PC-9 (cell line): Measurements from ENCODE around the gene DVL1. TPM values are rescaled to one million over a fixed set of nuclear protein-coding genes. Genes with fewer than 3 reads are reported as not detected.

Source experiments
- BruUV-seq: library from RNA; stranded (reverse); fragments of 400-500 nt; replicated peaks from 2 replicates; lab custom pipeline; 2021; lab: Mats Ljungman, UMichigan
- CTCF ChIA-PET: fragments of 300-600 bp; sonication (Branson Sonifier 250); formaldehyde crosslinking; loops from one replicate; lab custom pipeline; 2022; ENCODE audit warnings: antibody characterized with exemption; lab: Charles Lee
- POLR2A ChIA-PET: fragments of 300-600 bp; sonication (Branson Sonifier 250); formaldehyde crosslinking; loops from one replicate; lab custom pipeline; 2022; ENCODE audit warnings: antibody characterized with exemption; ENCODE audit not compliant: unreplicated experiment; lab: Charles Lee
- DNase-seq, 2 experiments: peaks; one replicate each; pipeline versions ENCODE4 v3.0.0 to v3.0.0-alpha.2; 2015 to 2022; ENCODE audit warnings: mixed read lengths in 1 of 2
- H2AFZ ChIP-seq: fragments of 200-600 bp; sonication (generic); 2 replicates; pipeline ENCODE4 v1.8.1; 2017; ENCODE audit warnings: antibody characterized with exemption
- H3F3A ChIP-seq: fragments of 200-600 bp; sonication (generic); 2 replicates; pipeline ENCODE4 v1.8.1; 2017; ENCODE audit warnings: antibody characterized with exemption, mild to moderate bottlenecking, low read depth; ENCODE audit not compliant: insufficient read depth
- H3K27ac ChIP-seq: fragments of 200-600 bp; sonication (generic); 2 replicates; pipeline ENCODE4 v1.6.1; 2016; ENCODE audit warnings: mixed run types
- H3K27me3 ChIP-seq: fragments of 200-600 bp; sonication (generic); 2 replicates; pipeline ENCODE4 v1.6.1; 2016; ENCODE audit warnings: low read depth, mixed run types; ENCODE audit not compliant: insufficient read depth
- H3K36me3 ChIP-seq: fragments of 200-600 bp; sonication (generic); 2 replicates; pipeline ENCODE4 v1.6.1; 2016; ENCODE audit warnings: low read depth, mixed run types
- H3K4me1 ChIP-seq: fragments of 200-600 bp; sonication (generic); replicated peaks from 2 replicates; pipeline ENCODE4 v1.6.1; 2016; ENCODE audit warnings: mixed run types; ENCODE audit not compliant: insufficient read depth
- H3K4me2 ChIP-seq: fragments of 200-600 bp; sonication (generic); 2 replicates; pipeline ENCODE4 v1.6.1; 2017; ENCODE audit warnings: mixed run types
- H3K4me3 ChIP-seq: fragments of 200-600 bp; sonication (generic); 2 replicates; pipeline ENCODE4 v1.6.1; 2016; ENCODE audit warnings: mixed run types
- H3K79me2 ChIP-seq: fragments of 200-600 bp; sonication (generic); 2 replicates; pipeline ENCODE4 v1.6.1; 2017; ENCODE audit warnings: low read depth, mixed run types
- H3K9me2 ChIP-seq: fragments of 200-600 bp; sonication (generic); 2 replicates; pipeline ENCODE4 v1.8.1; 2017; ENCODE audit warnings: mild to moderate bottlenecking; ENCODE audit not compliant: insufficient read depth
- H3K9me3 ChIP-seq: fragments of 200-600 bp; sonication (generic); 2 replicates; pipeline ENCODE4 v1.8.1; 2016; ENCODE audit warnings: low read depth; ENCODE audit not compliant: insufficient read depth
- H4K20me1 ChIP-seq: fragments of 200-600 bp; sonication (generic); 2 replicates; pipeline ENCODE4 v1.8.1; 2017; ENCODE audit not compliant: insufficient read depth
- CTCF ChIP-seq: fragments of 200-600 bp; sonication (generic); conservative IDR thresholded peaks from 2 replicates; pipeline ENCODE4 v1.6.1; 2017; ENCODE audit warnings: mixed run types, antibody characterized with exemption, mild to moderate bottlenecking, moderate library complexity
- EZH2 ChIP-seq: fragments of 200-600 bp; sonication (generic); IDR thresholded peaks from 2 replicates; pipeline ENCODE4 v1.8.0; 2017; ENCODE audit warnings: antibody characterized with exemption, low read depth
- intact Hi-C: fragments of 100-400 bp; cut with micrococcal nuclease; formaldehyde crosslinking; loops from one replicate; pipeline ENCODE4 v1.10.0; 2022; ENCODE audit not compliant: unreplicated experiment
- total RNA-seq: library from RNA; stranded (reverse); gene quantifications from 2 replicates; pipeline ENCODE4 v1.2.3, GENCODE V29; 2021

The DVL1 gene
- total RNA-seq, 1 experiment from 2014 or later, result 95.8 TPM

- no peak overlapping the region for H3K4me2 ChIP-seq
- CTCF ChIA-PET, result interaction anchor here (0.6 kb wide), 1 partner anchor 9 kb away, joined by 3 read pairs; no protein-coding TSS in a partner anchor
- no TSS peak for BruUV-seq
Measured at GRCh38 chr1:1298861-1299685, 50.1 kb downstream of the DVL1 start.

GRCh38 chr1:1297802-1298424, 51.3 kb downstream of the DVL1 start:
- no peak overlapping the region for H3K27ac ChIP-seq
- no peaks in the 10 kb centered on the region for H3K9me2 ChIP-seq
- no peak overlapping the region for H3K4me2 ChIP-seq
- BruUV-seq, result no TSS peak
- H3K79me2 ChIP-seq, result no peaks in the 10 kb centered on the region
- H2AFZ ChIP-seq, result no peak overlapping the region
- no peak overlapping the region for H3K4me3 ChIP-seq
- H3F3A ChIP-seq, result no peaks in the 10 kb centered on the region
- H3K9me3 ChIP-seq, result no peaks in the 10 kb centered on the region
- CTCF ChIA-PET, result no interaction called here
- intact Hi-C loops, result no loop called here
- H3K36me3 ChIP-seq, result no peaks in the 10 kb centered on the region
- no peak for DNase-seq
- POLR2A ChIA-PET, result no interaction called here
- no peaks in the 10 kb centered on the region for H3K27me3 ChIP-seq
- TF ChIP-seq EZH2 (no peak), CTCF (no peak)
- H4K20me1 ChIP-seq, result no peaks in the 10 kb centered on the region; the same call in 1 of the 2 replicates
- no peaks in the 10 kb centered on the region for H3K4me1 ChIP-seq

More at GRCh38 chr1:1298861-1299685, 50.1 kb downstream of the DVL1 start:
- no peaks in the 10 kb centered on the region for H3K36me3 ChIP-seq
- H3F3A ChIP-seq, result no peaks in the 10 kb centered on the region
- POLR2A ChIA-PET, result no interaction called here
- no peaks in the 10 kb centered on the region for H3K27me3 ChIP-seq
- no peaks in the 10 kb centered on the region for H3K79me2 ChIP-seq
- no peaks in the 10 kb centered on the region for H3K9me3 ChIP-seq
- no peak overlapping the region for H3K27ac ChIP-seq
- DNase-seq, result no peak
- H4K20me1 ChIP-seq, result no peaks in the 10 kb centered on the region; the same call in 1 of the 2 replicates
- no peak overlapping the region for H2AFZ ChIP-seq
- H3K9me2 ChIP-seq, result no peaks in the 10 kb centered on the region
- no peak overlapping the region for H3K4me3 ChIP-seq
- no peaks in the 10 kb centered on the region for H3K4me1 ChIP-seq
- intact Hi-C loops, result no loop called here
- TF ChIP-seq EZH2 (no peak), CTCF (no peak)

DNA sequence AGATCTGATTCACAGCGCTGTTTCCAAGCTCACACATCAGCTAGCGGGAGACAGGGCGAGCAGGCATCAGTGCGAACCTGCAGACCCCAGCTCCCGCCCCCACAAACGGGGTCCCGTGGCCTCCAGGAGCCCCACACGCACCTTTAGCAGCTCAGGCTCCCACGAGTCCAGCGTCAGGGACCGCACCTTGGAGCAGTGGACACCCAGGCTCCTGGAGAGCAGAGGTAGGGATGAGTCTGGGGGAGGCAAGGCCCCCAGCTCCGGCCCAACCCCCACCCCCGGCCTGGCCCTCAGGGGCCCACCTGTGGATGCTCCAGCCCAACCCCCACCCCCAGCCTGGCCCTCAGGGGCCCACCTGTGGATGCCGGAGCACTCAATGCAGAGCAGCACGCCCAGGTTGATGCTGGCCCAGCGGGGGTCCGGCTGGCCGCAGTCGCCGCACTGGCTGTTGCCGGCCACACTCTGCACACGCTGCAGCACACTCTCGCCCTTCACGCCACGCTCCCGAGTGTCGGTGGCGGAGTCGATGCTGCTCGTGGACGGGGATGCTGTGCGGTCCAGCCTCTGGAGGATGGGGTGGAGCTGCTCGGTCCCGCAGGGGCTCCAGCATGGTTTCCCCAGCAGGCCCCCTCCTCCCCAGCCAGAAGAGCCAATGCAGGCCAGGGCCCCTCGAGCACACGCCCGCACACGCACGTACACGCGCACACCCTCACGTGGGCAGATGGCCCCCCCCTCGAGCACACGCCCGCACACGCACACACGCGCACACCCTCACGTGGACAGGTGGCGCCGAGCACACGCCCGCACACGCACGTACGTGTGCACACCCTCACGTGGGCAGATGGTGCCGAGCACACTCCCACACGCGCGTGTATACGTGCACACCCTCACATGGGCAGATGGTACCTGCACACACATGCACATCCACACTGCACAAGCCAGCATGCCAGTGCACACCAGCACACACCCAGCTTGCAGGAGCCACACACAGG, 52.9 kb downstream of the DVL1 start:
- Histone ChIP-seq H3K4me1 (peaks cover 4% of the 10 kb centered on the region), H3K36me3 (no peaks in the 10 kb centered on the region), H3K4me3 (no peak overlapping the region), H3F3A (no peaks in the 10 kb centered on the region), H3K27ac (no peak overlapping the region), H3K27me3 (no peaks in the 10 kb centered on the region), H3K4me2 (no peak overlapping the region), H4K20me1 (no peaks in the 10 kb centered on the region; the same call in 1 of the 2 replicates), H3K9me2 (no peaks in the 10 kb centered on the region), H2AFZ (no peak overlapping the region), H3K79me2 (no peaks in the 10 kb centered on the region), H3K9me3 (no peaks in the 10 kb centered on the region)
- CTCF ChIA-PET, result no interaction called here
- no TSS peak for BruUV-seq
- intact Hi-C loops, result no loop called here
- POLR2A ChIA-PET, result no interaction called here
- TF ChIP-seq CTCF (no peak), EZH2 (no peak)
- no peak for DNase-seq
